T-helper 2 cell (primary cell): ENCODE measurements around the gene C1QTNF2.
"Not testable (repeated sequence)": the region's sequence is repeated elsewhere in the genome, so short reads cannot be mapped to it uniquely, and the experiment has no call there.

Experiments
- DNase-seq, 5 experiments: peaks; one replicate each; pipeline versions ENCODE4 v3.0.0 to v3.0.0-alpha.2; 2012 to 2022

The C1QTNF2 gene

GRCh38 chr5:160340513-160340912 is 29.9 kb downstream of the C1QTNF2 start:
- DNase-seq = not testable (repeated sequence)

DNA sequence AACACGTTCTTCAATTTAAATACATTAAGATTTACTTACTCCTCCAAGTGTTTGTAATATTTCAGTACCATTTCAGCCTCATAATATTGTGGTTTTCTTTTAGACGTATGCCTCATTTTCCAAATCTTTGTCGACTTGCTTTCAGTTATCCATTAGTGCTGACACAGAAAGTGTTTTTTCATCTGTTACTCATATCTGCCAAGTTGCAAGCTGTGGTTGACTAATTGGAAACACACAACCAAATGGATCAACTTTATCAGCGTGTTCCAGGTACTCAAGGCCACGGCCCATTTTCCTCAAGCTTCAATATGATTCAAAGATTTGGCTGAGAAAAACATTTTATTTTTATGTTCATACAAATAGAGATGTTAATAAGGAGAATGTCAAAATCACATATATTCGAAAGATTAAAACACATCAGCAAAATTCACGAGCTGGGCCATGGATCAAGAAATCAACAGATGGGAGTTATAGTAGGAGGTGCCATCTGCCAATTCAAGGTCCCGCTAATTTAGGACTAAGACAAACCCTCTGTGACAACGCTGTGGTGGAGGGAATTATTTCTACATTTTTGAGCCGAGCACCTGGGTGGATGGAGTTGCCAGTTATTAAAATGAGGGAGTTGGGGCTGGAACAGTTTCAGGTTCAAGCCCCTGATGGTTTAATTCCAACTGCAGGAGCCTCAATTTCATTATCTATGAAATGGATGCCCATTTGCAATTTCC is 30.9 kb downstream of the C1QTNF2 start:
- peak in 1 of 5 experiments; percentile 7 for DNase-seq

DNA sequence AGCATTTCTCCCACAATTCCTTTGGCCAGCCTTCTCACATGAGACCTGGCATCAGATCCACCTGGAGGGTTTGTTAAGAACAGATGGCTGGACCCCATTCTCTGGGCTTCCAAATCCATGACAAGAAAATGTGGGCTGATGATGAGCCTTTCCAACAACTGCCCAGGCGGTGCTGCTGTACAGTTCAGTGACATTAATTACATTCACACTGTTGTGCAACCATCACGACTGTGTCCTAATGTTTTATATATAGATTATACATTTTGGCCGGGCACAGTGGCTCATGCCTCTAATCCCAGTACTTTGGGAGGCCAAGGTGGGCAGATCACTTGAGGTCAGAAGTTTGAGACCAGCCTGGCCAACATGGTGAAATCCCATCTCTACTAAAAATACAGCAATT is 35.7 kb downstream of the C1QTNF2 start:
- DNase-seq = not testable (repeated sequence)

DNA sequence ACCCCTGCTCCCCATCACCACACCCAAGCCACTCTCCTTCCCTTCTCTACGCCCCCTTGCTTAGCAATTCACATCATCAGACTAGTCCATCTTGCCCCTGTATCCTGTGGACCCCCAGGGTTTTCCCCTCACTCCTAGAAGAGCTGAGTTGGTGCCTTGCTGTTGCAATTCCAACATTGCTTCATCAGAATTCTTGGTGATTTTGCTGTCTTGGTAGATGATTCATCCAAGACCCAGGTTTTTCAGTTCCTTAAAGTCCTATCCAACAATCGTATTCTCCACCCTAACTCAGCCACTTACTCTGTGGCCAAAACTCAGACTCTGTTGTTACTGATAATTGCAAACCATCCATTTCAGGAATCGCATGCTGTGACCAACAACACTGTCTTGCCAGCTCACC is 36.7 kb downstream of the C1QTNF2 start:
- no peak for DNase-seq

- DNase-seq = no peak
Observed at GRCh38 chr5:160330212-160330611, 40.2 kb downstream of the C1QTNF2 start.

DNA sequence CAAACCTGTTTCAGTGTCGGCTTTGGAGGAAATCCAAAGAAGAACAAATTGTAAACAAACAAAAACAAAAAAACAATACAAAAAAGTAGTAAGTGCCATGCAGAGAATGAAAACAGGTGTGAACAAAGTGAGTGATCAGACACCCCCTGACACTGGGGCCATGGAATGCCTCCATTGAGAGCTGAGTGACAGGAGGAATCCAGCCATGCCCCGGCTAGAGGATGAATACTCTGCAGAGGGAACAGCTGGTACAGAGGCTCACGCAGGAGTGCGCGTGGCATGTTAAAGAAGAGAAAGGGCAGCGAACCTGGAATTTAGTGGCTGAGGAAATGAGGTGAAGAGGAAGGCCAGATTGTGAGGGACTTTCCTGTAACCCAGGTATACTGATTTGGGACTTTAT is 42.6 kb downstream of the C1QTNF2 start:
- no peak for DNase-seq

DNA sequence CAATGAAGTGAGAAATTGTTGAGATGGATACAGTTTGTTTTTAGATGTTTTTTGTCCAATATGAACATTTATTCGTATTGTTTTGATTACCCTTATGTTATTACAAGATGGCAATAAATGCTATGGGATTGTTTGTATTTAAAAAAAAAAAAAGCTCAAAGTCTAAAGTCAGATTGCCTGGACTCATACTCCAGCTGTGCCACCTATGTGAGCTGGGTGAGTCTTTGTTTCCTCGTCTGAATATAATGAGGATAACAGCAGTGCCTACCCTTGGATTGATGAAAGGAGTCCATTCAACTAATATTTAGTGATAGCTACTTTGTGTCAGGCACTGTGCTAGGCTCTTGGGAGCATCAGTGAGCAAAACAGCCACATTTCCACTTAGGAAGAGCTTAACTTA is 43.4 kb downstream of the C1QTNF2 start:
- DNase-seq = no peak

GRCh38 chr5:160325716-160326115 is 44.7 kb downstream of the C1QTNF2 start:
- DNase-seq = no peak

- no peak for DNase-seq
Observed at GRCh38 chr5:160324886-160325285, 45.5 kb downstream of the C1QTNF2 start.

DNA sequence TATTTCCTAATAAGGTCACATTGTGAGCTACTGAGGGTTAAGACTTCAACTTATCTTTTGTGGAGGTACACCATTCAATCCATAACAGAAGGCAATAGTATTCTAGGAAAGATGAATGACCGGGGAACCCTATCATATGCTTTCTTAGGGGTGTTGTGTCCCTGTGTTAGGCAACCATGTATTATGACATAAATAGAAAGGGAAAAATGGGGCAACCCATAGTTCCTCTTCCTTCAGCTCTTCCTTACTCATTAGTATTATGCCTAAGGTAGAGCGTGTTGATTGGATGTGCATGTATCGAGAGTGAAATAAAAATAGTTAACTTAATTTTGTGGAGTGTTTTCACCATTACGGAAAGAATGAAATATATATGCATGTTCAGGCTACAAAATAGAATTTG is 52.0 kb downstream of the C1QTNF2 start:
- DNase-seq = no peak

DNA sequence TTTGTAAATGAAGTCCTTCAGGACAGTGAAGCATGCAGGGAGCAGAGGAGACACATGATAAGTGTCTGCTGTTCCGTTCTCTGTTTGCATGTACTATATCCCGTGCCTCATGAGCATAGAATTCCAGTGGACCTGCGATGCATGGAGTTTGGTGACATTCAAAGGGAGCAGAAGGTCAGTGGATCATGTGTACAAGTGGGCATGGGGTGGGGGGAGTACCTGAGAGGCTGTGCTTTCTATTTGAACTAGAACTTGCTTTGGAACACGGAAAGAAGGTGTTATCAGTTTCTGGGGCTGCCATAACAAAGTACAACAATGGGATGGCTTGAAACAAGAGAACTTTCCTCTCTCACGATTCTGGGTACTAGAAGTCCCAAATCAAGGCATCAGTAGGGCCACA is 53.0 kb downstream of the C1QTNF2 start:
- DNase-seq = no peak

- DNase-seq = no peak
Observed at GRCh38 chr5:160315968-160316367, 54.5 kb downstream of the C1QTNF2 start.

DNA sequence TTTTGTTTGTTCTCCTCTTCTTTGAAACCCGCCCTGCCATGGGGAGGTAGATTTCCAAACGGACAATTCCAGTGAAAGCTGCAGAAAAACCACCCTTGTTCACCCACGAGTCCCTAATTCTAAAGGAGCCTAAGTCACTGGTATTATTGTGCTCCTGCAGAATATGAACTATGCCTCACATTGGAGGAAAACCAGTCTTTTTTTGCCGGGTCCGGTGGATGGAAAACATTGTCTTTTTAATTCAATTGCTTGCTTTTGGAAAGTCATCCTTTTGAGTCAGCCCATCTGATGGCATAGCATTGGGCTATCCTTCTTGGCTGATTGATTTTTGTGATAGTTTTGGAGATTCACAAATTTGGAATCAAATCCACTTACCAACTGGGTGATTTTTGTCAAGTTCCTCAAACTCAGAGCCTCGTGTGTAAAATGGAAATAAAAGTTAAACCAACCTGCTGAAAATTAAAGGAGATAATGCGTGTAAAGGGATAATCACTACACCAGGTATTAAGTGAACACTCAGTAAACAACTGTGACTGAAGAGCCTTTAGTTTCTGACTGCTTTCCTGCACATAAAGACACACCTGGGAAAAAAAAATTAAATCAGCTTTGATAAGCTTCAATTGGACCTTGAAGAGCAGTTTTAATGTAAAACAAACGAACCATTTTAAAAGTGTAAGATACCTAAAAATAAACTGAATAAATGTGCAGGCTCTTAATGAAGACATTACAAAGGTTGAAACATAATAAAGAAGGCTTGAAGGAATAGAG is 57.3 kb downstream of the C1QTNF2 start:
- no peak for DNase-seq

DNA sequence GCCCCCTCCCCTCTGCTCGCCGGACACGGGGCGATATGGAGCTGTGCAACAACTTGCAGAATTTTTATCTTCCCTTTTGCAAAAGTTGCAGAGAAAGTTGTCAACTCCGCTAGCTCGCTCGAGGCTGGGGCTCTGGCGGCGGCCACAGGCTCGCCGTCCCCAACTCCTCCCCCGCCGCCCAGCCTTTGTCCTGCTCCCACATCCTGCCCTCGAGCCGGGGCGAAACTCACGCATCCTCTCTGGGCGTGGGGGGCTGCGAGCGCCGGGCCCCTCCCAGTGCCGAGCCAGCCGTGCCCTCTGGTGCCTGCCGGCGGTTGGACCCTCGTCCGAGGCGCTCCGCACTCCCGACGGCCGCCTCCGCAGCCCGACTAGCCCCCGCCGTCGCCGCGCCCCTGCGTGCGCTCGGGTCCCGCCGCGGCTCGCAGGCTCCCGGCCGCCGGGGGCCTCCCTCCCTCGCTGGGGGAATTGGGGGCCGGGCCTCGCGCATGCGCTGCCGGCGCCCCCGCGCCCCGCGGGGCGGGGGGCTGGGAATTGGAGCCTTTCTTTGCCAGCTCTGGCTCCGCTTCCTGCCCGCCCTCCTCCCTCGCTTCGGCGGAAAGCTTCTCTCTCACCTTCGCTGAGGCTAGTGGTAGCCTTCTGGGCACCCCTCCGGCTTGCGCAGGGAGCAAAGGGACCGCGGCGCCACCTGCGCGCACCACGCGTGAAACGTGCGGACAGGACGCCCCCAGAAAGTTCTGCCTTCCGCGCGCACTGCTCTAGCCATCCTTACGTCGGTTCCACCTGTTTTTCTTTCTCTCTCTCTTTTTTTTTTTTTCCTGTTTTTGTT is 58.1 kb downstream of the C1QTNF2 start, which contains the start of gene CCNJL:
CCNJL (minus strand) TSS at position 431 of the 826 bp plus-strand sequence. CDS start 641 bp downstream, outside the sequence.
- DNase-seq = no peak

DNA sequence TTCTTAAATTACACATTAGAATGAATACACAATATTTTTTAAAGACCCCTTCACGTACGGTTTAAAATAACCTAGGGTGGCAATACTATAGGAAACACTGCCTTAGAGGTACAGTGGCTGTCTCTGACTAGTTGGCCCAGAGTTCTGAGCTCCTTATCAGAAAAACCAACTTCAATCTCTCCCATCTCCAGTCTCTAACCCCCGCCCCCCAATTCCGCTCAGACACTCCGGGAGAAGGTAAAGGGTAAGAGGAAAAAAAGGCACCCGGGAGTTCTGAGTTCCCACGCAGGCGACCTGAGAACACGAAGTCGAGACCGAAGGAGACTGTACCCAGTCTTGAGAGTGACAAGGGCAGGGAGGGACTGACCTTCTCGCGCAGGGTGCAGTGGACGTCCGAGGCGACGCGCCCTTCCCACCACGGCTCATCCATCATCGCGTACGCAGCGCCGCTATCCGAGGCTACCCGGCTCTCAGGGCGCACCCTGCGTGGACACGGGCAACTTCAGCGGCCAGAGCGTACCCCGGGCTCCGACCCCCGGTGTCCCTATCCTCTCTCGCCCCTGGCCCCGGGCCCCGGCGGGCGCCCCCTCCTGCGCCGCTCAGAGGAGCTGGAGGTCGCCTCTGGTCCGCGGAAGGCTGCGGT is 58.8 kb downstream of the C1QTNF2 start:
- DNase-seq = no peak

DNA sequence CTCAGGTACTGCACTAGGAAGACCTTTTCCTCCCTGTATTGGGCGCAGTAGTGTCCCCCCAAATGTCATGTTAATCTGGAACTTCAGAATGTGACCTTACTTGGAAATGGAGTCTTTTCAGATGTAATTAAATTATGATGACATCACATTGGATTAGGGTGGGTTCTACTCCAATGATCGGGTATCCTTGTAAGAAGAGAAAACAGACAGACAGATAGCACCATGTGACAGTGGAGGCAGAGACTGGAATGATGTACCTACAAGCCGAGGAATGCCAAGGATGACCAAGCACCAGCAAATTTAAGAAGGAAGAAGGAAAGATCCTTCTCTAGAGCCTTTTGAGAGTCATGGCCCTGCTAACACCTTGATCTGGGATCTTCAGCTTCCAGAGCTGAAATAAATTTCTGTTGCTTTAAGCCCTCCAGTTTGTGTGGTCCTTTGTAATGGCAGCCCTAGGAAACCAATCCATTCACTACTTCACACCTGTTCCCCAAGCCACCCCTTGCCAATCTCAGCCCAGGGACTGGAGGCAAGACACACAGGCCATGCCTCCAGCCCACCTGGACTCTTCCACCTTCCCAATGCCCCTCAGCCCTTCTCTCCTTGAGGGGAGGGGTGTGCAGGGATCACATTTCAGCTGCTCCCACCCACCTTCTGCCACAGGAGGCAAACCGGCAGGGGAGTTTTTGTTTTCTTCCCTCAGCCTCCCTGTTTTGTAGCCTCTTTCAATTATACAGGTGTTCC is 59.7 kb downstream of the C1QTNF2 start:
- no peak for DNase-seq

- DNase-seq = no peak
Observed at GRCh38 chr5:160310140-160310539, 60.3 kb downstream of the C1QTNF2 start.

DNA sequence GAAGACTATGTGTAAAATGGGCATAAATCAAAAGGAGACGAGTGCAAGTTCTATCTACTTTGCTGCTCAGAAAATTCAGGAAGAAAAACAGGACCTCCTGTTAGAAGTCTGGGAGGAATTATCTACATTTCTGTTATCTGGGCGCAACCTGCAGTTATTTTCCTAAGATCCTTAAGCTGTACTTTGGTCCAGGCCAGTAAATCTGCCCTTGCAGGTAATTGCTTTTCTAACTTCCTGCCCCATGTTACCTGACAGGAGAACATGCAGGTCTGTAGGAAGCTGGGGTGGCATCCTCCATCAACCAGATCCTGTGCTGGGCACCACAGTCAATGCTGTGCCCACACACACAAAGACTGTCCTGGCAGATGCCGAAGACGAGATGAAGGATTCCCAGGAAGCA is 63.7 kb downstream of the C1QTNF2 start:
- DNase-seq = no peak

- DNase-seq = no peak
Observed at GRCh38 chr5:160305319-160305718, 65.1 kb downstream of the C1QTNF2 start.

DNA sequence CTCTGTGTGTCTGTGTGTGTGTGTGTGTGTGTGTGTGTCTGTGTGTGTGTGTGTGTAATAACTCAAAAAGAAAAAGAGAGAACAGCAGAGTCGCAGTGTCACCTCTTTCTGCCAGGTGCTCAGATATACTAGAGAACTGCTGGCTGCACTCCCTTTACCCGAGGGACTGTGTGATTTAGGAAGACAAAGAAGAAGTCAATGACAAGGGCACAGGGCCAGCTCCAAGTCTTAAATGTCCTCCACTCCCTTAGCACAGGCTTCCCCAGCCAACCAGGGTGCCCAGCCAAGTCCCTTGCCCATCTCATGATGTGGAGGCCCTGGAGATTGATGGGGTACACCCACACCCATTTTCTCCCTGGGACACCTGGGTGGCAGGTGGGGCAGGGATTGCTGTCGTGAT is 66.7 kb downstream of the C1QTNF2 start:
- no peak for DNase-seq

DNA sequence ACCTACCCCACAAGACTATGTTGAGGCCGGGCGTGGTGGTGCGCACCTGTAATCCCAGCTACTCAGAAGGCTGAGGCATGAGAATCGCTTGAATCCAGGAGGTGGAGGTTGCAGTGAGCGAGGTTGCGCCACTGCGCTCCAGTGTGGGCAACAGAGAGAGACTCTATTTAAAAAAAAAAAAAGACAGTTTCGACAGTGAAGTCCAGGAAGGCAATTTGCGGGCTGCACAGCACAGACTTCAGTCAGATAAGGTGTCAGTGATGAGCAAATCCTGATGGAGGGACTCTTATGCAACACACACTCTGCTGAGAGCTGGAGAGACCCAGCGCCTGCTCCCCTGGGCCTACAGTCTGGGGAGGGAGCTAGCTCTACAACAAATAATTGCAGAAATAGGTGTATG is 72.2 kb downstream of the C1QTNF2 start:
- DNase-seq = no peak

DNA sequence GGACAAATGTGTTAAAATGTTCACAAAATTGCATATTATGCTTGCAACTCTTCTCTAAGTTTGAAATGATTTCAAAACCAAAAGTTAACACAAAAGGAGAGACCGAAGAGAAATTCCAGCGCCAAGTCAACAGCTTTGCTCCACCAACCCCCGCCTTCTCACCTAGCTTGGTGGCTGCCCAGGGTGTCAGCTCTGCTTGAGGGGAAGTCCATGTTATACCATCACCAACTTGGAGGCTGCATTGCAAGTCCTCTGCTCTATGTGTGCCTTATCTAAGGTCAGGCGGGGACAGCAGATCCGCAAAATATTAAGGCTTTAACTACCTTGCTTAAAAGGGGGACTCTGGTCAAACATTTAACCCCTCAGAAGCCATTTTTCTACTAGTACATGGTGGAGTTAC is 72.7 kb downstream of the C1QTNF2 start:
- no peak for DNase-seq
